Measurements from ENCODE around the gene KIAA1671.
A peak's percentile ranks its signal among the peaks of the same experiment; 100 is the strongest.

KIAA1671 gene

DNA sequence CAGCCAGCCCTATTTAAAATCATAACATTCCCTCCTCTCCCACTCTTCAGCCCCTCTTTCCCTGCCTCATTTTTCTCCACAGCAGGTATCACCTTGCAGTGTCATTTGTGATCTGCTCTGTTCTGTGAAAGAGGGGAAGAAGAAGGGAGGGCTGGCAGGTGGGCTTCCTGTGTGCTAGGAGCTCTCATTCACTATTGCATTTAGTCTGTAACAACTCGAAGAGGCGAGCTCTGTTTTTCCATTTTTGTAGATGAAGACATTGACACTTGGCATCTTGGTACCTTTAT is 195.1 kb downstream of the KIAA1671 start:
- DNase-seq (ENCODE audit: low read depth), result no peak

DNA sequence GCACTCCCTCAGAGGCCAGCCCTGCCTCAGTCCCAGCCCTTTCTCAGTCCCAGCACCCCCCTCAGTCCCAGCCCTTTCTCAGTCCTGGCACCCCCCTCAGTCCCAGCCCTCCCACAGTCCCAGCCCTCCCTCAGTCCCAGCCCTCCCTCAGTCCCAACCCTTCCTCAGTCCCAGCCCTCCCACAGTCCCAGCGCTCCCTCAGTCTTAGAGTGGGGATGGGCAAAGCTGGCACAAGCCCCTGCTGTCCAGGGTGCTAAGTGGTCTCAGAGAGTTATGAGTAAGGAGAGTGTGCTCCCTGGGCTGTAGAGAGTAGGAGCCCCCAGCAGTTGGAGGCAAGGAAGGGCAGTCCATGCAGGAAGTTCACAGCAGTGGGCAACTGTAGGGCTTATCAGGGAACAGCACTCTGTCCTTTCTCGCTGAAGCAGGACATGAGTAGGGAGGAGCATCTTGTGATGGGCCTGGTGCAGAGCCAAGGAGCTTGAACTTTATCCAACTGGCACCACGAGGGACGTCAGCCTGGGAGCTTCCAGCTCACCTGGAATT is 195.7 kb downstream of the KIAA1671 start:
- DNase-seq (ENCODE audit: low read depth), result no peak

DNA sequence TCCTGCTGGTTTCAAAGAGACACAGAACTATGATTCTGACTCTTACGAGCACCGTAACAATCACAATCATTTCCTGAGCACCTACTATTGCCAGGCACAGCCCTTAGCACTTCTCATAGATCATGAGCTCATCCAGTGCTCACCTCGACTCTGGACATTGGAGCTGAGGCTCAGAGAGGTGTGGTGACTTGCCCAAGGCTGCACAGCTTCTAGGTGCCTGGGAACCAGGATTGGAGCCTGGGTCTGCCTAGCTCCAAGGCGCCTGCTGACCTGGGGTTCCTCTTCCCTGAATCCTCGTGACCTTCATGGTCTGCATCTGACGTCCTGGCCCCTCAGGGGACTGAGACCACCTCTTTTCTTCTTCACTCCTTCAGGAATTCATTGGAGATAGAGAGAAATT is 196.5 kb downstream of the KIAA1671 start:
- DNase-seq (ENCODE audit: low read depth), result no peak

DNA sequence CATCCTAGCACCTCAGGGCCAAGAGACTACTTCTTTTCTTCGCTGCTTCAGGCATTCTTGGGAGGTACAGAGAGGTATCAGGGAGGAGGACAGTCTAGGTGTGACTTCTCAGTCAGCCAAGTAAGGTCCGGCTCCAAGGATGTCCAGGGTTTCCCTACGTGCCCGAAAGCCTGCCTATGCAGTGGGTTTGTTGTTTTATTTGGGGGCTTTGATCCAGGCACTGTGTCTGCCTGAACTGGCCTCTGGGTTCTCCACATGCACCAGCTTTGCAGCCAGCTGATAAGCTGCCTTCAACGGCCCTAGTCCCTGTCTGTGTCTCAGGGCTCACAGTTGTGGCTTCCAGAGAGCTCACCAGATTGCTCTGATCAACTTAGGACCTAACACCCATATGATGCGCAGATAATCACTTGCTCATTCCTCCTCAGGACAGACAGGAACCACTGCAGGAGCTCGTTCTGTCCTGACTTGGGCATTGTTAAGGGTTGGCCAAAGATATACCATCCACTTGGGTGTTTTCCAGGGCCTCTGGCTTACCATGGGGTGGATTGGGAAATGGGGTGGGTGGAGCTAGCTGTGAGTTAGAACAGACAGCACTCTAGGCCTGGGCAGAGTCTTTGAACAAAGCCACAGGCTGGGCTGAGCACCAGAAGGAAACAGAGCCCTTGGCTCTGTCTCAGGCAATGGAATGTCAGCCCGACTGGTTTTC is 201.6 kb downstream of the KIAA1671 start:
- DNase-seq (ENCODE audit: low read depth), result peak; percentile 68

DNA sequence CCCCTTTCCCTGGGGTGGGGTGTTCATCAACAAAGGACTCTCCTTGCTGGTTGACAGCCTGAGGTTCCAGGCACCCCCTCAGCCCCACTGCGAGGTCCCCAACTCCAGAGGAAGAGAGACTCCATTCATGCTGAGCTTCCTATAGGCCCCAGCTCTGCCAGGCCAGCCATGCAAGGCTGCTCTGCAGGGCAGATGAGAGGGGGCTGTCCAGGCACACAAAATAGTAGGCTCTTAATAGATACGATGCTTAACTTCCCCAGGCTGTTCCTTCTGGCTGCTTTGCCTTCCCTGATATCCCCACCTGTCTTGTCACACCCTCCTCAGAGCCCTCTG is 202.1 kb downstream of the KIAA1671 start:
- no peak for DNase-seq (ENCODE audit: low read depth)

DNA sequence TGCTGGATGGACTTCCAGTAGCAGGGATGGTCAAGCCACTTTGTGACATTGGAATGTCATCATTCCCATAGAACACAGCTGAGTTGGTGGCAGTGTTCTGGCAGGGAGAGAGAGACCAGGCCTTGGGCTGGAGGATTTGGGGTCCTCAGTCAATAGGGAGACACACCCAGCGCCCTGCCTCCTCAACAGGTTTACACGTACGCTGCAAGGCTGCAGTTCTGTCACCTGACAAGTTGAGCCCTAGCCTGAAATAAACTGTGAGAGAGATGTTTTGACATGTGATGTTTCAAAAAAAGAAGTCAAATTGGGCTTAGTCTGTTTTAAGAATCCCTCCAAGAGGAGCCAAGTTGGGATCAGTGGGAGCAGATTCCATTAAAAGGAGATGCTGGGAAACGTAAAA is 204.2 kb downstream of the KIAA1671 start:
- DNase-seq (ENCODE audit: low read depth), result no peak

DNA sequence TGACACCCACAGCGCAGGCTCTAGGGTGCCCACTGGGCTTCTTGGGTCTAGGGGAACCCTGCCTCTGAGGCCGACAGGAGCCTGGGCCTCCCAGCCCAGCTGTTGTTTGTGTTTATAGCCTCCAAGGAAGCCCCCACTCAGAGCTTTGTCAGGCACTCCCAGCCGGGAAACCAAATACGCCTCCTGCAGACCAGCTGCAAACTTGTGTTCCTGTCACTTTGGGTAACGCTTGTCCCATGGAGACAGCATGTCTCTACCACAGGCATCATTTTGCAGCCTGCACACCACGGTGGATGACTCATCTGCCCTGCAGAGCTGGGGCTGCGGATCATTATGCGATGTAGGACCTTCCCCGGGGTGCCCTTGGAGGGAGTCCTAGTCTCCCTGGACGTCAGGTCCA is 206.5 kb downstream of the KIAA1671 start:
- no peak for DNase-seq (ENCODE audit: low read depth)

DNA sequence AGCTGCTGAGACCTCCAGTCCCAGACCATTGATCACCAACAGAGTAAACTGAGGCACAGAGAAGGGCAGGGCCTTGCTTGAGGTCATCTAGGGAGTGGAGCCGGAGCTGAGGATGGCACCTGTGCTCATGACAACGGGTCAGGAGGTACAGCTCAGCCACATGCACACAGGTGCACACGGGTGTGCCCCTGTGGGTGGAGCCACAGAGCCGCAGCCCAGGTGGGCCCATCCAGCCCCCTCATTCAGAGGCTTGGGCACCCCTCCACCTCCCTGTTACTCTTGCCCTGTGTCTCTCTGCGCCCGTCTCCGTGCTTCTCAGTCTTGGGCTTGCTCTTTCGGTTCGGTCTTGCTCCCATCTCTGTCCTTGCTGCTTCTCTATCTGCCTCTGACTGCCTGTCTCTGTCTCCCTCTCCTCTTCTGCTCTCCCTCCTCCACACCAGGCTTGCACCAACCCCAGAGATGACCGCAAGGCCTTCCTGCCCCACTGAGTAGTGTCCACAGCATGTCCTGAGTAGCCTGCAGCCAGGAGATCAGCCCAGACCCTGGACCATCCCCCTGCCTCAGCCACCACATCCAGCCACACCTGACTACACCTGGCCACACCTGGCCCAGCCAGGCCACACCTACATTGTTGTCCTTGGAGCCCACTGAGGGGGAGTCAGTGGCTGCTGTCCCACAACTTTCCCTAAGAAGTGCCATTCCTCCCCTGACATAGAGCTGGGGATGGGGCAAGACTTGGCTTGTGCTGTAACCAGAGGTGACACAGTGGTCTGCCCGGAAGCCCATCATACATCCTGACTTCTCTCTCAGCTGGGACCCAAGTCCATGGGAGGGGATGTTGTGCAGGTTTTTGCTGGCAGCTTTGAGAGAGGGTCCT is 207.8 kb downstream of the KIAA1671 start:
- DNase-seq (ENCODE audit: low read depth), result no peak

DNA sequence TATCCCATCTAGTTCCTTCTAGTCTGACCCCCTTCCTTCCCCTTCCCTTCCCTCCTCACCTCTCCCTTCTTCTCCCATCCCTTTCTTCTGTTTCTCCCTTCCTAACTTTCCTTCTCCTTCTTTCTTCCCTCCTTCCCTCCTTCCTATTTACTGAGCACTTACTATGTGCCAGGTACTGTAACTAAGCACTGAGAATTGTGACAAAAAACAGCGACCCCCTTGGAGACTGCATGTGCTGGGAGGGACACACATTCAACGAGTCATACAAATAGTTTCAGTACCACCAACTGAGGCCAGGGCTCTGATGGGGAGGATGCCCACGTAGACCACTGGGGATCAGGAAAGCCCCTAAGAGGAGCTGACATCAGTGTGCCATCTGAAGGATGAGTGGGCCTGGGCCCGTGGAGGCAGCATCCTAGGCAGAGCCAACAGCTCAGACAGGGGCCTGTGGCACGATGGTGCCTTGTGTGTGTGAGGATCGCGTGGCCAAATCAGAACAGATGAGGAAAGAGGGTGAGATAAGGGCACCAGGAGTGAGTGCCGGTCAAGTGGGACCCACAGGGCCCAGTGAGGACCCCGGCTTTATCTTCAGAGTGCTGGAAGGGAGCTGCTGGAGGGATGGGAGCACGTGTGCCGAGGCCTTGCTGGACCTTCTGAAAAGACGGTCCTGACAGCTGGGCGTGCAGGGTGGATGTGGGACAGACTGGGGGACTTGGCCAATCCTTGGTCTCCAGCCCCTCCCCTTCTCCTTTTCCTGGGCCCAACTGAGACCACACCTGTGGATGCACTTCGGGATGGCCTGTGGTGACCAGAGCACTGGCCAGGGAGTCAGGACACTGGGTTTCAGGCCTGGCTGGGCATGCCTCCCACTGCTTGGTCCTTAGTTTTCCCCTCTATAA is 208.8 kb downstream of the KIAA1671 start:
- no peak for DNase-seq (ENCODE audit: low read depth)

DNA sequence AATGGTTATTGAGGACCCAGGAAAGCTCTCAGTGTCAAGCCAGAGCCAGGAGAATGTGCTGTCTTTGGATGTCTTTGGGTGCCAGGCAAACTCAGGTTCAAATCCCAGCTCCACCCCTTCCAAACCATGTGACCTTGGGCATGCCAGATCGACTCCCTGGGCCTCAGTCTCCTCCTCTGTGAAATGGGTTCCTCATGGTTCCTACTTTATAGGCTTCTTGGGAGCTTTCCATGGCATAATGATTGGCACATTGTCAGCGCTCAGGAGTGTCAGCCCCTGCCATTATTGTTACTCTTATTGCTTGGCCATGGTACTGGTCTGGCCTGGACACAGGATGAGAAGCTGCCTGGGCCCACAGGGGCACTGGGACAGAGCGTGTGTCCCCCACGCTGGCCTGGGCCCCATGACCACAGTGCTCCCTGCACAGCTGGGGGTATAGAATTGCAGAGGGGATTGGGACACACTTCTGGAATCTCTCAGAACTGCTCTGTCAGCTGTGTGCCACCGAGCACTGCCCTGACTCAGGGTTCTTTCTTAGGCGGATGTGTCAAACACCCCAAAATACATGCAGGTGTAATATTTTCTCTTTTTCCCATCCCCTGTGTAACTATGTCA is 209.5 kb downstream of the KIAA1671 start:
- DNase-seq (ENCODE audit: low read depth), result no peak

DNA sequence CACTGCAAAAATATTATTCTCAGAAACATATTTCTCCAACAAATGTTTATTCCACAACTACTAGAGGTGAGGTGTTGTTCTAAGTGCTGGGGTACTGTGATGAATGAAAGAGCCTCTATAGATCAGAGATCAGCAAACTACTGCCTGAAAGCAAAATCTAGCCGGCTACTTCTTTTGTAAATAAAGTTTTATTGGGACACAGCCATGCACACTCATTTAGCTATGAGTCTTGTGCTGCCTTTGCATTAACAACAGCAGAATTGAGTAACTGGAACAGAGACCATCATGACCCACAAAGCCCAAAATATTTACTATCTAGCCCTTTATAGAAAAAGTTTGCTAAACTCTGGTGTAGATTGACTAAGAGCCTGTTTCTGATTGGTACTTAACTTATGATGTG is 210.0 kb downstream of the KIAA1671 start:
- DNase-seq (ENCODE audit: low read depth), result no peak

DNA sequence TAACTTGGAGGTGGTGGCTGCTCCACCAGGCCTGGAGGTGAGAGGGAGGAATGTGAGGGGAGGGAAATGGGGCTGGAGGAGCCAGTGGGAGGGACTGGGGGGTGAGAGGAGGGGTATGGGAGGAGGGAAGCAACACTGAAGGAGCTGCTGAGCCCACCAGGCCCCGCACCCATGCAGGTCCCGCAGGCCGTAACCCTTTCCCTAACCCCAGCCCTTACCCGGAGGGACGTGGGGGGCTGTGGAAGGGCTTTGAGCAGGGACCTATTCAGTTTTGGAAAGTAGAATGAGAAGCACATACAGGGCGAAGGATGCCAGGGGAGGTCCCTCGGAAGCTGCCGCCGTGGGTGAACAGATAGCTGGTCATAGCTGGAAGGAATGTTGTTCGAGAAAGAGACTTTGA is 213.3 kb downstream of the KIAA1671 start:
- DNase-seq (ENCODE audit: low read depth), result no peak

DNA sequence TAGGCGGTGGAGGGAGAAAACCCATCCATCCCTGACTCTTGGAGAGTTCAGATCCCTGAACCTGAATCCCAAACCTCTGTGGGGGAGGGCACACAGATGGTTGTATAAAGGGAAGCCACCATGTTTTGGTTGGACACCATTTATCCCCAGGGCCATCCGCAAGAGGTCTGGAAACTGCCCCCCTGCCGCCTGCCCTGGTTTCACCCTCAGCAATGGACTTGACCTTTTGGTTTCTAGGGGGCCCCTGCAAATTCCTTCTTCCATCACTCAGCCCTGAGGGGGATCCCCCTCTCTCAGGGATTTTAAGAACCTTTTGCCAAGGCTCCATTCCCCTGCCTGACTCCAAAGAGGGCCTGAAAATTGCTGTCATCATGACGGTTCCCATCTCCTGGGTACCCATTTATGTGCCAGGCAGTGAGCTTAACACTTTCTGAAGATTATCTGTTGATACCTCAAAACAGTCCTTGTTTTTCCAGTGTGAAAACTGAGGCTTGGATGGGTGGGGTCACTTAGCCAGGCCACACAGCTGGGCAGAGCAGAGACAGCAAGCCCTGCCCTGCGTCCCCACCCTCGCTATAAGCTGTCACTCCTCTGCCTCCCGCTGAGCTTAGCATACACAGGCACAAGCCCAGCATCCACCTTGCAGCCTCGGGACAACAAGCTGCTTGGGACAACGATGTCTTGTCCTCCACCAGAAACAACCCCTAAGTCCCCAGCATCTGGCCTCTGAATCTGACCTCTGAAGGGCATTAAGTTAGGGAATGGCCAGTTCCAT is 213.9 kb downstream of the KIAA1671 start:
- no peak for DNase-seq (ENCODE audit: low read depth)

DNA sequence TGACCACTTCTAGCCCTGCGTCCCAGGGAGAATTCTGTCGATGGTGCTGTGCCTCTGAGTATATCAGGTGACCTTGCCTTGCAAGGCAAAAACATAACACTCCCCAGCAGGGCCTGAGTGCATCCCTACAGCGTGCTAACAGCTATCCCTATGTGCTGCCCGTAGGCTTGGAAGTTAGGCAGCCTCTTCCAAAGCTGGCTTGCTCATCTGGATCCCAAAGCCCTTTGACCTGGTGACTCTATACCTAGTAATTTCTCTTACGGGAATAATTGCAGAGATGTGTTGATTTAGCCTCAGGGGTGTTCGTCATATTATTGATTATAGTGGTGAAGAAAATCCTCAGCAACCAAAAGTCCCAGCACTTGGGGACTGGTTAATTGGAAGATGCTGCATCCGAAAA is 214.6 kb downstream of the KIAA1671 start:
- DNase-seq (ENCODE audit: low read depth), result no peak

DNA sequence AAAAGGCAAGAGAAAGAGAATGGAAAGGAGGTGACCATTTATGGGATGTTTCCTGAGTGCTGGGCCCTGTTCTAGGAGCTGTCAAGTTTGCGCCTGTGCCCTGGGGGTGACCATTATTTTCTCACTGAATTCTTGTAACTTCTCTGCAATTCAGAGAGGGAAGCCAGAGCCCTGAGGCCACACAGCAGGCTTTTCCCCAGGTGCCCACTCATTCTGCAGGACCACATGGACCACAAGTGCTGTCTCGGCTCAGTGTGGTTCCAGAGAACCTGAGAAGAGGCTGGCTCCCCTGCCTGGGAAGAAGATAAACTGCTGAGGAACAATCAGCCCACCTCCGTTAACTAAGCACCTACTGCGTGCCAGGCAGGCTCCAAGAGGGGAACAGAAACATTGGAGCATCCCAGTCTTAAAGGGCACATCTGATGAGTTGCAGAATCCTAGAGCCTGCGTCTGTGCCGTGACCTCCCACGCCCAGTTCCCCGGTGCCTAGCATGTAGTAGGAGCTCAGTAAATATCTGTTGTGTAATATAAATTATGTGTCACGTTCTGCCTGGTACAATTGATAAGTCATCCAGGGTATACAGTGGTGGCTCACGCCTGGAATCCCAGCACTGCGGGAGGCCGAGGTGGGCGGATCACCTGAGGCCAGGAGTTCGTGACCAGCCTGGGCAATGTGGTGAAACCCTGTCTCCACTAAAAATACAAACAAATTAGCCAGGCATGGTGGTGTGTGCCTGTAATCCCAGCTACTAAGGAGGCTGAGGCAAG is 215.5 kb downstream of the KIAA1671 start:
- no peak for DNase-seq (ENCODE audit: low read depth)

DNA sequence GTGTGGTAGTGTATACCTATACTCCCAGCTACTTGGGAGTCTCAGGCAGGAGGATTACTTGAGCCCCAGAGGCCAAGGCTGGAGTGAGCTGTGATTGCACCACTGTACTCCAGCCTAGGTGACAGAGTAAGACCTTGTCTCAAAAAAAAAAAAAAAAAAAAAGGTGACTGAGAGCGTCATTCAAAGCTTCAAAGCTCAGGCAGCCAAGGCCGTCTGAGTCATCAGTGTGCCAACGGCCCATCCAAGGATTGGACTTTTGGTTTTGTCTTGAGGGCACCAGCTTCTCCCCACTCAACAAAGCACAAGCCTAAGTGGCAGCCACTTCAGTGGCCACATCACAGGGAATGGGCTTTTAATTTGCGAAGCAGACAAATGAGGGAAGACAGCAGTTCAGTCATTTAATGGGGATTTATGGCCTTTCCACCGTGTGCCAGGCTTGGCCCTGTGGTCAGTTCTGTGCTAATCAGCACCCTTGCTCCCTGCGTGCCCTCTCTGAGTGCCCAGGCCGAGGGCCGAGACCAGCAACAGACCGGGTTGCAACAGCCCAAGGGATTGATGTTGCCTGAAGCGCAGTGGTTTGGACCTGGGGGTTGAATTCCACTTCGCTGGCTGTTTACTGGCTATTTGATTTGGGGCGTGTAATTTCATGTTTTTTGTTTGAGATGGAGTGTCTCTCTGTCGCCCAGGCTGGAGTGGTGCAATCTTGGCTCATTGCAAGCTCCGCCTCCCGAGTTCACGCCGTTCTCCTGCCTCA is 216.9 kb downstream of the KIAA1671 start:
- DNase-seq (ENCODE audit: low read depth), result no peak

DNA sequence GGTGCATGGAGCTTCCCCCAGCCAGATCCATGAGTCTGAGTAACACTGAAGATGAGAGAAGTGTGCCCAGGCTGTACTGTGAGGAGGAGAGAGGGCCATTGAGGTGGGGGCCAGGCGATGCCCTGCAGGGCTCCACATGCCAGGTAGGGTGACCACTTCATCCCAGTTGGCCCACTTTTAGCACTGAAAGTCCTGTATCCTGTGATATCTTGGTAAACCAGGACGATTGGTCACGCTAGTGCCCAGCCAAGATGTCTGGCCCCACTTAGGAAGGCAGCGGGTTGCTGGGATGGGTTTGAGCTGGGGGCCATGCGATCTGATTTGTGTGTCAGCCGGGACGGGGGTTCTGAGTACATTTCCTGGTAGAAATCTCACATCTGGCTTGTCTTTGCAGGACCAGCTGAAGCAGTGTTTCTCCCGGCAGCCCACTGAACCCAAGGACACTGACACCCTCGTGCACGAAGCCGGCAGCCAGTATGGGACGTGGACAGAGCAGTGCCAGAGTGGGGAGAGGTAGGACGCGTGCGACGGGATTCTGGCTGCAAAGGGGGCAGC is 218.0 kb downstream of the KIAA1671 start:
- no peak for DNase-seq (ENCODE audit: low read depth)

DNA sequence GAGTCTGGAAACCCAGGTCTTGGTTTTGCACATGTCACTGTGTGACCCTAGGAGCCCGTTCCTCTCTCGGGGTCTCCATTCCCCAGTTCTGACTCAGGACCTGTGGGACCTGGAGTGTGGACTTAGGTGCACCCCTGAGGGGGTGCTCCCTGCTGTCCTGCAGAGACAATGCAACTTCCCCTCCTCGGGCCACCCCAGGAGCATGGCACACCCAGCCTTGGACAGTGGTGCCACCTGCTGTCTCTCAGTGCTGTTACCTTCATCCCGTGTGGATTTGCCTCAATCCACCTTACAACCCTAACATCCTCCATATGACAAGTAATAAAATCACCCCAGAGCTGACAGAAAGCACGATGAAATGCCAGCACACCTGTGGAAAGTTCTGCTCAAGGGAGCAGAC is 219.6 kb downstream of the KIAA1671 start:
- no peak for DNase-seq (ENCODE audit: low read depth)

DNA sequence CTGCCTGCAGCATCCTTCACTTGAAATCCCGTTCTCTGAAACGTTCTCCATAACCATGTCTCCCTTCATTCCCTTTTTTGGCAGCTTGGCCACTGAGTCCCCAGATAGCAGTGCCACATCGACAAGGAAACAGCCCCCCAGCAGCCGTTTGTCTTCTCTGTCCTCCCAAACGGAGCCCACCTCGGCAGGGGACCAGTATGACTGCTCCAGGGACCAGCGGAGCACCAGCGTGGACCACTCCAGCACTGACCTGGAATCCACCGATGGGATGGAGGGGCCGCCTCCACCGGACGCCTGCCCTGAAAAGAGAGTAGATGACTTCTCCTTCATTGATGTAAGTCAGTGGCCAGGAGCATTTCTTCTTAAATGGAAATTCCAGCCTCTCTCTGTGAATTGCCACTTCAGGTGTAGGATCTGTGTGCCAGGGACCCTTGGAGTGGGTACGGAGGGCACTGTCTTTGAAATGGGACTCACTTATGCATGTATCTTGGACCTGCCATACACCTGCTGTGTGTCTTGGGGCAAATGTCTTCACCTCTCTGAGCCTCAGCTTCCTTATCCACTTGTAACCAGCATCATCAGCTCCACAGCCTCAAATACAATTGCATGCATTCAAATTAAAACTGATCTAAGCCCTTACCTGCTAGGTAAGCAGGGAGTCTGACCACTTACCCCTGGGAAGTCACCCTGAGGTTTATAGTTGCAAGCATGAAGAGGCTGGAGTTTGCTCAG is 221.8 kb downstream of the KIAA1671 start:
- no peak for DNase-seq (ENCODE audit: low read depth)

All from iris pigment epithelial cell (primary cell).